Omental fat pad (tissue), 4 donors: Measurements from ENCODE around the gene CUBN. TPM values are rescaled to one million over a fixed set of nuclear protein-coding genes. Genes with fewer than 3 reads are reported as not detected.

Experiments used
- ATAC-seq: fragments of 150-250 bp; one replicate; pipeline ENCODE4 v1.9.1; 2016; ENCODE audit warnings: mild to moderate bottlenecking, moderate library complexity; ENCODE audit not compliant: low FRiP score
- DNase-seq: peaks from one replicate; pipeline ENCODE4 v3.0.0-alpha.2; 2019; ENCODE audit warnings: low spot score
- total RNA-seq, 4 donors: library from RNA; depleted of rRNA; stranded (reverse); fragments of >200 nt; gene quantifications; one replicate each; pipeline ENCODE4 v1.1.0, GENCODE V29; 2016
- TF ChIP-seq, protein P1 (sequence below), 3 donors: fragments of 450-650 bp; IDR thresholded peaks; one replicate each; pipeline ENCODE4 v1.5.1; 2016 to 2017; ENCODE audit warnings: antibody characterized with exemption in 3 of 3, mild to moderate bottlenecking in 3 of 3, moderate library complexity in 2 of 3

The CUBN gene
- total RNA-seq, 4 donors from 2014 or later: 1.6 to 4.5 (median 2.2) TPM

- TF ChIP-seq, protein P1, sequence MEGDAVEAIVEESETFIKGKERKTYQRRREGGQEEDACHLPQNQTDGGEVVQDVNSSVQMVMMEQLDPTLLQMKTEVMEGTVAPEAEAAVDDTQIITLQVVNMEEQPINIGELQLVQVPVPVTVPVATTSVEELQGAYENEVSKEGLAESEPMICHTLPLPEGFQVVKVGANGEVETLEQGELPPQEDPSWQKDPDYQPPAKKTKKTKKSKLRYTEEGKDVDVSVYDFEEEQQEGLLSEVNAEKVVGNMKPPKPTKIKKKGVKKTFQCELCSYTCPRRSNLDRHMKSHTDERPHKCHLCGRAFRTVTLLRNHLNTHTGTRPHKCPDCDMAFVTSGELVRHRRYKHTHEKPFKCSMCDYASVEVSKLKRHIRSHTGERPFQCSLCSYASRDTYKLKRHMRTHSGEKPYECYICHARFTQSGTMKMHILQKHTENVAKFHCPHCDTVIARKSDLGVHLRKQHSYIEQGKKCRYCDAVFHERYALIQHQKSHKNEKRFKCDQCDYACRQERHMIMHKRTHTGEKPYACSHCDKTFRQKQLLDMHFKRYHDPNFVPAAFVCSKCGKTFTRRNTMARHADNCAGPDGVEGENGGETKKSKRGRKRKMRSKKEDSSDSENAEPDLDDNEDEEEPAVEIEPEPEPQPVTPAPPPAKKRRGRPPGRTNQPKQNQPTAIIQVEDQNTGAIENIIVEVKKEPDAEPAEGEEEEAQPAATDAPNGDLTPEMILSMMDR (IDR thresholded peaks at IDR 0.05): no peak
- DNase-seq (no peak), ATAC-seq (no peak)
Measured at GRCh38 chr10:17067376-17068264, 62.0 kb downstream of the CUBN start.

DNA sequence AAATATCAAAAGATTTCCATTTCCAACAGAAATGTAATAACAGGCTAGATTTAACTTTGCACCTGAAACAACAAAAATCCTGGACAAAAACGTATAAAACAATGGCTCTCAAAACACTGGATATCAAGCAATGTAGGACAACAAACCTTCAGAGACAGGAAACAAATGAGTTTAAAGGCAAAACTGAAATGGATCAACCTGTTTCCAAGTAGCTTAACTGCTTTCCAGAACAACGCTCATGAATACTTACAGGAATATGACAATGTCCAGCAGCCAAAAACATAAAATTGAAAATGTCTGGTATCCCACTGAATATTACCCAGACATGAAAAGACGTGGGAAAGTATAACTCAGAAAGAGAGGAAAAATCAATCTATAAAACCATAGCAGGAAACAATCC, 62.8 kb downstream of the CUBN start:
- DNase-seq: no peak
- TF ChIP-seq, protein P1 (IDR thresholded peaks at IDR 0.05): no peak
- ATAC-seq: no peak

DNA sequence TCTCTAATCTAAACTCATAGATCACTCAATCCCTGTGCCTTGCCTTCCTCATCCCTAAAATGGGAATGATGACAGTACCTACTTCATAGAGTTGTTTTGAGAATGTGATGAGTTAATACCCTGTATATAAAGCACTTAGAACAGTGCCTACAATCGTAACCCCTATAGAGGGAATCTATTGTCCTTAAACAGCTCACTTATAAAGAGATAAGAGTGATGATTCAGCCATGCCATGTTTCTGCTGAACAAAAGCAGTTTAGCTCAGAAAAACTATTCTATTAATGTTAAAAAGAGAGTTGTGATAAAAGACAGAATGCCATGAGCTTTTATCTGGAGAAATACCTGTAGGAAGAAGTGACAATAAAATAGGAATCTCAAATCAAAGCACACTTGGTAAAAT, 63.6 kb downstream of the CUBN start:
- ATAC-seq (no peak), DNase-seq (no peak)
- TF ChIP-seq, protein P1 (IDR thresholded peaks at IDR 0.05): no peak

DNA sequence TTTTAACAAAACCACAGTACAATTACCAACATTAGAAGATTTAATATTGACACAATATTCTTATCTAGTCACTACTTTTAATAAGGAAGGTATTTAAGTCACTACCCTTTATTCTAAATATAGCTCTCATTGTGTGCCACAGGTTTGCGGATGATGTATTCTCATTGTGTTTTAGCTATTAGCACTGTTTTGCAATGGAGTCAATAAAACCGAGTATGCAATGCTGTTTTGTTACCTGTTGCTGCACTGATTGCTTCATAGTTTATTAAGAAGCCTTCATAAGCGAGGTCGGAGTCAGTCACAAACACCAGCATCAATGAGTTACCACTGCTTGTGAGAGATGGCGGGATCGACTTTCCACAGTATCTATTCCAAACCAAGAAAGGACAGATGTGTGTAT, 64.3 kb downstream of the CUBN start:
- ATAC-seq (no peak), DNase-seq (no peak)
- TF ChIP-seq, protein P1 (IDR thresholded peaks at IDR 0.05): no peak

GRCh38 chr10:17064435-17064834, 65.2 kb downstream of the CUBN start:
- ATAC-seq (no peak), DNase-seq (no peak)
- TF ChIP-seq, protein P1 (IDR thresholded peaks at IDR 0.05): no peak

DNA sequence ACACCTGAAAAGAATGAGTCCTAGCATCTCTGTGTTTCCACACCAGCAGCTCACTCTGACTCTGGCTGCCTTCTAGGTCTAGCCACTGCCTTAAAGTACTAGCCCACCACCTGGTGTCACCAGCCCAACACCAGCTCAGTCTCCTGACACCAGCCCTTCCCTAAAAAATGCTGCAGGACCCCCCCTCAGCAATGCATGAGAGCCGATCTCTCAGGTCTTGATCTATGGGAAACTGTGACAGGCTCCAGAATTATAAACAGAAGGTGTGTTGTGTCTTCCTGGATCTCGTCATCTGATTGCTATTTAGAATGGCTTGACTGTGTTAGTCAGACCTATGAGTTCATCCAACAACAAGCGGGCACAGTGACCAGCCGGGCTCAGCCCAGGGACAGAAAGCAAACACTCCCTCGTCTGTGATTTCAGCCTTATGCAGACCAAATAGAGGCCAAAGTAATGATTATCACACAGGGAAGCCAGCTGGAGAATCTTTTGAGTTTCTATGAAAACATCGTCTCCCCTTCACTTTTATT, 66.6 kb downstream of the CUBN start:
- peak; percentile 31 for DNase-seq
- peak; percentile 77 for ATAC-seq
- TF ChIP-seq, protein P1 (IDR thresholded peaks at IDR 0.05): no peak

GRCh38 chr10:17062493-17062892, 67.1 kb downstream of the CUBN start:
- TF ChIP-seq, protein P1 (IDR thresholded peaks at IDR 0.05): no peak
- ATAC-seq (peak; percentile 48), DNase-seq (no peak)
